Choroid plexus epithelial cell (primary cell): ENCODE data around the gene ELOB.
A peak's percentile ranks its signal among the peaks of the same experiment; 100 is the strongest.
"Not testable (repeated sequence)": the region's sequence is repeated elsewhere in the genome, so short reads cannot be mapped to it uniquely, and the experiment has no call there.

Experiments used
- DNase-seq: peaks from one replicate; pipeline ENCODE4 v3.0.0-alpha.2; 2010; ENCODE audit warnings: low read depth
- H3K4me3 ChIP-seq: 2 replicates; pipeline ENCODE4 v1.5.1; 2011; ENCODE audit warnings: low read depth, mild to moderate bottlenecking, control low read depth, low read length, moderate library complexity
- CTCF ChIP-seq: conservative IDR thresholded peaks from 2 replicates; pipeline ENCODE4 v1.5.1; 2011; ENCODE audit warnings: low read depth, mild to moderate bottlenecking, control low read depth, inconsistent platforms, low read length, moderate library complexity

The ELOB gene

DNA sequence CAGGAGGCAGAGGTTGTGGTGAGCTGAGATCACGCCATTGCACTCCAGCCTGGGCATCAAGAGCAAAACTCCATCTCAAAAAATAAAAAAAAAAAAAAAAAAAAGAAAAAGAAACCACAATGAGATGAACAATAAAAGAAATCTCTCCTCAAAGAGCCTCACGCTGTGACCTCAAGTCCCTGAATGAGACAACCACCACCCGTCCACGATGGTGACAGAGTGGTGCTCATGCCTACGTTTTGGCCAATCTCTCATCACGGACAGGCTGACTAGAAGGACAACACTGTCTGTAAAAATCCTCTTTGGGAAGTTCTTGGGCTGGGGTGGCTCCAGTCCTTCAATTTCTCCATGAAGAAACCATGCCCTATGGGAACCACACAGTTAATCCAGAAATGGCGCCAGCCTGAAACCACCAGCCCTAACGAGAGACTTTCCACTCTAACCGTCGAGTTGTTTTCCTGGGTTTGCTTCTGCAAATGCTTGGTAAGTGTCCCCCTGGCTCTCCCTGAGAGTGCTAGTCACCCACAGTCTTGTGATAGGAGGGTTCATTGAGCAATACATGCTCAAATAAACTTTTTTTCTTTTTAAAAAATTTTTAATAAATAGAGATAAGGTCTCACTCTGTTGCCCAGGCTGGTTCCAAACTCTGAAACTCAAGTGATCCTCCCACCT lies 42.1 kb downstream of the ELOB start:
- DNase-seq, result no peak
- H3K4me3 ChIP-seq, result no peak overlapping the region
- TF ChIP-seq CTCF, result no peak

DNA sequence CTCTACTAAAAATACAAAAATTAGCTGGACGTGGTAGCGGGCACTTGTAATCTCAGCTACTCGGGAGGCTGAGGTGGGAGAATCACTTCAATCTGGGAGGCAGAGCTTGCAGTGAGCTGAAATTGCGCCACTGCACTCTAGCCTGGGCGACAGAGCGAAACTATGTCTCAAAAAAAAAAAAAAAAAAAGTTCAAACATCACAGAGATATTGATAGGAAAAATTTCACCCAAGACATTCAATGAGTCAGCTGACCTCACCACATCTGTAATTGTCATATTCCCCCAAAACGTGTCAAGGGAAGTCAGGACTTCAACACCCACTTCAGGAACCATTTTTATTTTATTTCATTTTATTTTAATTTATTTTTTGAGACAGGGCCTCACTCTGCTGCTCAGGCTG lies 49.0 kb downstream of the ELOB start:
- no peak for DNase-seq
- TF ChIP-seq CTCF, result no peak
- H3K4me3 ChIP-seq, result no peak overlapping the region

- no peak for DNase-seq
- no peak for TF ChIP-seq CTCF
- H3K4me3 ChIP-seq, result no peak overlapping the region
Observed at GRCh38 chr16:2726923-2727322, 50.2 kb downstream of the ELOB start.

DNA sequence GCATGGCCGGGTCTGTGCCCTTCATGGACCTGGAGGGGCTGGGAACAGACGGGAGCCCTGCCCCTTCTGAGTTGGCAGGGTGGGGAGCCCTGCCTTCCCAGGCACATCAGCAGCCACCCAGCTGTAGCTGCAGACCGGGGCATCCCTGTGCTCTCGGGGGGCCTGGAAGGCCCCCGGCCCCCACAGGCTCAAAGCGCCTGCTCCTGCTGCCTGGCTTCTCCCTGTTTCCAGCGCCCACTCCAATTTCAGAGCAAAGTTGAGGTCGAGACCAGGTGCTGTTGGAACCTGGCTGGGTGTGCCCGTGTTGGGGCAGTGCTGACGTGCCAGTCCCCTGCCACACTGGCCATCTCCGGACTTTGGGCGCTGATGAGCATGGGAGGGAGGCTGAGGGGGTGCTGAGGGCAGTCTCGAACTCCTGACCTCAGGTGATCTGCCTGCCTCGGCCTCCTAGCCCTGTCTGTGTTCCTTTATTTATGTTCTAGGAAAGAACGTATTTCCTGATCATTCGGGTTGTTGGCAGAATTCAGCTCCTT lies 52.2 kb downstream of the ELOB start:
- TF ChIP-seq CTCF, result no peak

GRCh38 chr16:2724088-2724676 lies 52.9 kb downstream of the ELOB start:
- no peak for DNase-seq
- TF ChIP-seq CTCF, result no peak
- no peak overlapping the region for H3K4me3 ChIP-seq

More for the DNA sequence above, 52.2 kb downstream of the ELOB start:
- H3K4me3 ChIP-seq, result no peak overlapping the region
- no peak for DNase-seq

DNA sequence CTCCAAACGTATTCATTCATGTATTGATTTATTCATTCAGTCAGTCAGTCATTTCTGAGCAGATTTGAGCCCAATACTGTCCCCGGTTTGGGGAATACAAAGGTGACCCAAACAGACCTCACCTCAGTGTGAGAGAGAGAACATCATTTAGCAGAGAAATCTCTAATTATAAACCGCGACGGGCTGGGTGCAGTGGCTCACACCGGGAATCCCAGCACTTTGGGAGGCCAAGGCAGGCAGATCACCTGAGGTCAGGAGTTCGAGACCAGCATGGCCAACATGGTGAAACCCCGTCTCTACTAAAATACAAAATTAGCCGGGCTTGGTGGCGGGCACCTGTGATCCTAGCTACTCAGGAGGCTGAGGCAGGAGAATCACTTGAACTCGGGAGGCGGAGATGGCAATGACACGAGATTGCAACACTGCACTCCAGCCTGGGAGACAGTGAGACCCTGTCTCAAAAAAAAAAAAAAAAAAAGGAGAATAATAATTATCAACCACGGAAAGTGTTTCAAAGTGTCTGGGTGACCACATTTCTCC lies 55.4 kb downstream of the ELOB start:
- peak overlapping the region; percentile 62 for H3K4me3 ChIP-seq
- DNase-seq, result not testable (repeated sequence)
